GM23338 (cell line): ENCODE measurements around the gene CRADD.

Source experiments
- CREB1 ChIP-seq: fragments of 250-450 bp; sonication (Bioruptor Pico); IDR thresholded peaks from 2 replicates; pipeline ENCODE4 v1.5.0; 2020; ENCODE audit warnings: low read depth, mild to moderate bottlenecking, moderate library complexity
- CTCF ChIP-seq, 2 experiments: fragments of 200-600 bp in 1 of 2; sonication (generic) in 1 of 2; conservative IDR thresholded peaks; 2 replicates each; pipeline versions ENCODE4 v1.5.1 to v1.6.1; 2016 to 2017; ENCODE audit warnings: antibody characterized with exemption in 2 of 2, low read depth in 2 of 2, mild to moderate bottlenecking in 2 of 2, moderate library complexity in 1 of 2
- EZH2phosphoT487 ChIP-seq: fragments of 200-600 bp; sonication (generic); IDR thresholded peaks from one replicate; pipeline ENCODE4 v1.8.1; 2018; ENCODE audit warnings: antibody characterized with exemption; ENCODE audit not compliant: unreplicated experiment
- POLR2AphosphoS5 ChIP-seq: IDR thresholded peaks from 2 replicates; pipeline ENCODE4 v1.6.1; 2016; ENCODE audit warnings: antibody characterized with exemption, low read depth
- ZNF114 ChIP-seq: fragments of 250-450 bp; sonication (Bioruptor Pico); IDR thresholded peaks from 2 replicates; pipeline ENCODE4 v1.5.0; 2020; ENCODE audit warnings: mild to moderate bottlenecking, moderate library complexity
- TF ChIP-seq, protein P1 (sequence below): IDR thresholded peaks from one replicate; pipeline ENCODE4 v1.6.1; 2018; ENCODE audit warnings: antibody characterized with exemption; ENCODE audit not compliant: unreplicated experiment

DNA sequence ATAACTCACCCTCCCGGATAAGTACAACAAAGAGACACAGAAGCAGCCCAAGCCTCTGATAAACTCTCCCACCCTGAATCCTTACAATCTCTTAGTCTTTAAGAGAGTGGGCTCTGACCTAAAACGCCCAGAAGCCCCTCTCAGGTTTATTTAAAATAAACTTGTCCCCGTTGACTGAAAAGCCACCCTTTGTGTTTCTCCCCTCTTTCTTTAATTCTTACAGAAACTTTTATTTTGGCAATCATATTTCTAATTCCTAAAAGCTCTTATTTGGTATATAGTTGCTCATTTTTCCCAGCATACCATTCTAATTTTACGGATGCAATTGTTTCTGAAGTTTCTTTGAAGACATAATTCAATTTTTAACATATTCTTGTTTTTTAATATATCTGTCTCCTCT, 249.1 kb downstream of the CRADD start:
- TF ChIP-seq CTCF (conservative IDR thresholded peaks at IDR 0.05; ENCODE audit: low read depth in 2 of 2) (no peak), EZH2phosphoT487 (no peak), POLR2AphosphoS5 (no peak), ZNF114 (CRISPR knock-in tag) (no peak), CREB1 (CRISPR knock-in tag) (no peak)
- TF ChIP-seq, protein P1, sequence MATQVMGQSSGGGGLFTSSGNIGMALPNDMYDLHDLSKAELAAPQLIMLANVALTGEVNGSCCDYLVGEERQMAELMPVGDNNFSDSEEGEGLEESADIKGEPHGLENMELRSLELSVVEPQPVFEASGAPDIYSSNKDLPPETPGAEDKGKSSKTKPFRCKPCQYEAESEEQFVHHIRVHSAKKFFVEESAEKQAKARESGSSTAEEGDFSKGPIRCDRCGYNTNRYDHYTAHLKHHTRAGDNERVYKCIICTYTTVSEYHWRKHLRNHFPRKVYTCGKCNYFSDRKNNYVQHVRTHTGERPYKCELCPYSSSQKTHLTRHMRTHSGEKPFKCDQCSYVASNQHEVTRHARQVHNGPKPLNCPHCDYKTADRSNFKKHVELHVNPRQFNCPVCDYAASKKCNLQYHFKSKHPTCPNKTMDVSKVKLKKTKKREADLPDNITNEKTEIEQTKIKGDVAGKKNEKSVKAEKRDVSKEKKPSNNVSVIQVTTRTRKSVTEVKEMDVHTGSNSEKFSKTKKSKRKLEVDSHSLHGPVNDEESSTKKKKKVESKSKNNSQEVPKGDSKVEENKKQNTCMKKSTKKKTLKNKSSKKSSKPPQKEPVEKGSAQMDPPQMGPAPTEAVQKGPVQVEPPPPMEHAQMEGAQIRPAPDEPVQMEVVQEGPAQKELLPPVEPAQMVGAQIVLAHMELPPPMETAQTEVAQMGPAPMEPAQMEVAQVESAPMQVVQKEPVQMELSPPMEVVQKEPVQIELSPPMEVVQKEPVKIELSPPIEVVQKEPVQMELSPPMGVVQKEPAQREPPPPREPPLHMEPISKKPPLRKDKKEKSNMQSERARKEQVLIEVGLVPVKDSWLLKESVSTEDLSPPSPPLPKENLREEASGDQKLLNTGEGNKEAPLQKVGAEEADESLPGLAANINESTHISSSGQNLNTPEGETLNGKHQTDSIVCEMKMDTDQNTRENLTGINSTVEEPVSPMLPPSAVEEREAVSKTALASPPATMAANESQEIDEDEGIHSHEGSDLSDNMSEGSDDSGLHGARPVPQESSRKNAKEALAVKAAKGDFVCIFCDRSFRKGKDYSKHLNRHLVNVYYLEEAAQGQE, result no peak
